OCI-LY3 (cell line): ENCODE results near the gene BCAN.

Experiments used
- H2AFZ ChIP-seq: fragments of 200-600, 300-600 bp; shearing (Covaris generic); 2 replicates; pipeline ENCODE4 v1.6.0; 2014; ENCODE audit warnings: antibody characterized with exemption, low read depth, low read length
- H3K27ac ChIP-seq: fragments of 200-600, 300-600 bp; sonication (generic); 2 replicates; pipeline ENCODE4 v1.5.1; 2014; ENCODE audit warnings: mild to moderate bottlenecking, low read length, moderate library complexity, mixed read lengths
- H3K27me3 ChIP-seq: fragments of 200-600, 300-600 bp; sonication (generic); 2 replicates; pipeline ENCODE4 v1.6.1; 2014; ENCODE audit warnings: low read depth, low read length, mixed read lengths
- H3K36me3 ChIP-seq: fragments of 200-600, 300-600 bp; sonication (generic); replicated peaks from 2 replicates; pipeline ENCODE3; 2014; ENCODE audit warnings: low read depth, low read length, mixed read lengths
- H3K4me1 ChIP-seq: fragments of 300-600, 200-600 bp; sonication (generic); 2 replicates; pipeline ENCODE4 v1.6.1; 2014; ENCODE audit warnings: low read length, mixed read lengths
- H3K4me2 ChIP-seq: fragments of 200-600, 300-600 bp; sonication (generic); 2 replicates; pipeline ENCODE4 v1.6.1; 2014; ENCODE audit warnings: low read length, mixed read lengths
- H3K4me3 ChIP-seq: fragments of 300-600, 200-600 bp; sonication (generic); 2 replicates; pipeline ENCODE4 v1.5.1; 2014; ENCODE audit warnings: antibody characterized with exemption, mild to moderate bottlenecking, low read length, moderate library complexity
- H3K79me2 ChIP-seq: fragments of 300-600, 200-600 bp; shearing (Covaris generic); 2 replicates; pipeline ENCODE4 v1.6.1; 2014; ENCODE audit warnings: mild to moderate bottlenecking, low read length, mixed read lengths
- H3K9ac ChIP-seq: fragments of 300-600, 200-600 bp; shearing (Covaris generic); 2 replicates; pipeline ENCODE4 v1.6.0; 2014; ENCODE audit warnings: mild to moderate bottlenecking, low read length, moderate library complexity
- H3K9me3 ChIP-seq: fragments of 200-600, 300-600 bp; shearing (Covaris generic); 2 replicates; pipeline ENCODE4 v1.6.1; 2014; ENCODE audit warnings: low read length, mixed read lengths; ENCODE audit not compliant: insufficient read depth
- H4K20me1 ChIP-seq: fragments of 200-600, 300-600 bp; sonication (generic); 2 replicates; pipeline ENCODE4 v1.6.1; 2016; ENCODE audit warnings: low read length, mixed read lengths; ENCODE audit not compliant: insufficient read depth
- CTCF ChIP-seq: fragments of 200-600, 300-600 bp; sonication (generic); IDR thresholded peaks from 2 replicates; pipeline ENCODE4 v1.5.1; 2014; ENCODE audit warnings: antibody characterized with exemption, low read length, low read depth
- EZH2phosphoT487 ChIP-seq: fragments of 200-600 bp; shearing (Covaris generic); IDR thresholded peaks from 2 replicates; pipeline ENCODE4 v1.6.1; 2018; ENCODE audit warnings: antibody characterized with exemption, mixed run types, low read depth

Gene BCAN

GRCh38 chr1:156594190-156594589 lies 47.7 kb upstream of the BCAN start:
- Histone ChIP-seq H3K36me3 (peaks cover 61% of the 10 kb centered on the region), H3K4me2 (no peak overlapping the region), H3K9me3 (no peaks in the 10 kb centered on the region), H3K4me3 (no peak overlapping the region), H4K20me1 (no peaks in the 10 kb centered on the region), H3K27ac (no peak overlapping the region), H3K9ac (no peak overlapping the region), H2AFZ (no peak overlapping the region), H3K79me2 (peaks cover 31% of the 10 kb centered on the region), H3K27me3 (no peaks in the 10 kb centered on the region), H3K4me1 (peaks cover 17% of the 10 kb centered on the region)
- TF ChIP-seq CTCF (no peak), EZH2phosphoT487 (no peak)

- H3K4me1 ChIP-seq, result peaks cover 24% of the 10 kb centered on the region
- H3K27ac ChIP-seq, result no peak overlapping the region
- TF ChIP-seq EZH2phosphoT487 (no peak), CTCF (no peak)
- no peak overlapping the region for H2AFZ ChIP-seq
- H3K9ac ChIP-seq, result no peak overlapping the region
- no peaks in the 10 kb centered on the region for H4K20me1 ChIP-seq
- no peaks in the 10 kb centered on the region for H3K9me3 ChIP-seq
- peaks cover 64% of the 10 kb centered on the region for H3K36me3 ChIP-seq
- peaks cover 39% of the 10 kb centered on the region for H3K79me2 ChIP-seq
- H3K4me2 ChIP-seq, result no peak overlapping the region
- no peak overlapping the region for H3K4me3 ChIP-seq
- H3K27me3 ChIP-seq, result no peaks in the 10 kb centered on the region
Observed at GRCh38 chr1:156595016-156595415, 46.9 kb upstream of the BCAN start.

- no peaks in the 10 kb centered on the region for H3K27me3 ChIP-seq
- H3K4me3 ChIP-seq, result no peak overlapping the region
- no peaks in the 10 kb centered on the region for H4K20me1 ChIP-seq
- TF ChIP-seq EZH2phosphoT487 (no peak), CTCF (no peak)
- H3K4me2 ChIP-seq, result no peak overlapping the region
- H3K79me2 ChIP-seq, result peaks cover 53% of the 10 kb centered on the region
- H3K9me3 ChIP-seq, result no peaks in the 10 kb centered on the region
- peaks cover 22% of the 10 kb centered on the region for H3K4me1 ChIP-seq
- no peak overlapping the region for H3K9ac ChIP-seq
- H2AFZ ChIP-seq, result no peak overlapping the region
- H3K27ac ChIP-seq, result no peak overlapping the region
- peaks cover 64% of the 10 kb centered on the region for H3K36me3 ChIP-seq
Observed at GRCh38 chr1:156596426-156596825, 45.5 kb upstream of the BCAN start.

GRCh38 chr1:156598125-156598524 lies 43.8 kb upstream of the BCAN start:
- Histone ChIP-seq H3K27ac (no peak overlapping the region), H3K4me3 (no peak overlapping the region), H3K36me3 (peaks cover 57% of the 10 kb centered on the region), H3K4me1 (peaks cover 24% of the 10 kb centered on the region), H3K9ac (no peak overlapping the region), H3K79me2 (peaks cover 46% of the 10 kb centered on the region), H4K20me1 (no peaks in the 10 kb centered on the region), H3K27me3 (no peaks in the 10 kb centered on the region), H2AFZ (no peak overlapping the region), H3K9me3 (no peaks in the 10 kb centered on the region), H3K4me2 (no peak overlapping the region)
- no peak for TF ChIP-seq CTCF
- no peak for TF ChIP-seq EZH2phosphoT487
